HEK293 (cell line): ENCODE data around the gene LAD1.

Source experiments
- ATF2 ChIP-seq: fragments of 450-650 bp; formaldehyde crosslinking; IDR thresholded peaks from 2 replicates; pipeline ENCODE4 v1.5.1; 2016; ENCODE audit warnings: missing biosample characterization, missing genetic modification characterization, low read depth
- TF ChIP-seq, protein P1 (sequence below): fragments of 450-650 bp; formaldehyde crosslinking; IDR thresholded peaks from 2 replicates; pipeline ENCODE4 v1.5.1; 2016; ENCODE audit warnings: missing biosample characterization, missing genetic modification characterization

DNA sequence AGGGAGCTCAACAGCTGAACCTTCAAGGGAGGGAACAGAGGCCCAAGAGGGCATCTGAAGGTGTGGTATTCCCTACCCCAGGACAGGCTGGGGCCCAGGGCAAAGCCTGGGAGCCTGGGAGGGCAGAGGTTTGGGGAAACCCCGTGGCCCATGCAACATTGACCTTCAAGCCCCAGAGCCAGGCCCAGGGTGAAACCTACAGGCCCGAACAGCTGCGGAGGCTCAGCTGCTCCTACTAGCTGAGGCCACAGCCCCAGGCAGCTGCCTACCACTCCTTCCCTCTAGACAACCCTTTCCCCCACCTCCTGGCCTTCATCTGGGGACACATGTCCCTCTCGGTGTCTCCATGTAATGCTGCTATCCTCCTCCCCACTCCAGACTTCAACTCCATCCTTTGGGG, 3.2 kb downstream of the LAD1 start:
- TF ChIP-seq, protein P1, sequence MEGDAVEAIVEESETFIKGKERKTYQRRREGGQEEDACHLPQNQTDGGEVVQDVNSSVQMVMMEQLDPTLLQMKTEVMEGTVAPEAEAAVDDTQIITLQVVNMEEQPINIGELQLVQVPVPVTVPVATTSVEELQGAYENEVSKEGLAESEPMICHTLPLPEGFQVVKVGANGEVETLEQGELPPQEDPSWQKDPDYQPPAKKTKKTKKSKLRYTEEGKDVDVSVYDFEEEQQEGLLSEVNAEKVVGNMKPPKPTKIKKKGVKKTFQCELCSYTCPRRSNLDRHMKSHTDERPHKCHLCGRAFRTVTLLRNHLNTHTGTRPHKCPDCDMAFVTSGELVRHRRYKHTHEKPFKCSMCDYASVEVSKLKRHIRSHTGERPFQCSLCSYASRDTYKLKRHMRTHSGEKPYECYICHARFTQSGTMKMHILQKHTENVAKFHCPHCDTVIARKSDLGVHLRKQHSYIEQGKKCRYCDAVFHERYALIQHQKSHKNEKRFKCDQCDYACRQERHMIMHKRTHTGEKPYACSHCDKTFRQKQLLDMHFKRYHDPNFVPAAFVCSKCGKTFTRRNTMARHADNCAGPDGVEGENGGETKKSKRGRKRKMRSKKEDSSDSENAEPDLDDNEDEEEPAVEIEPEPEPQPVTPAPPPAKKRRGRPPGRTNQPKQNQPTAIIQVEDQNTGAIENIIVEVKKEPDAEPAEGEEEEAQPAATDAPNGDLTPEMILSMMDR = no peak
- no peak for TF ChIP-seq ATF2 (tag by site-specific recombination)
